Measurements from ENCODE around the gene SRRM3. TPM values are rescaled to one million over a fixed set of nuclear protein-coding genes. Genes with fewer than 3 reads are reported as not detected.

SRRM3 gene
- total and polyA plus RNA-seq, 2 experiments from 2014 or later, result 8.6 to 13.8 TPM

DNA sequence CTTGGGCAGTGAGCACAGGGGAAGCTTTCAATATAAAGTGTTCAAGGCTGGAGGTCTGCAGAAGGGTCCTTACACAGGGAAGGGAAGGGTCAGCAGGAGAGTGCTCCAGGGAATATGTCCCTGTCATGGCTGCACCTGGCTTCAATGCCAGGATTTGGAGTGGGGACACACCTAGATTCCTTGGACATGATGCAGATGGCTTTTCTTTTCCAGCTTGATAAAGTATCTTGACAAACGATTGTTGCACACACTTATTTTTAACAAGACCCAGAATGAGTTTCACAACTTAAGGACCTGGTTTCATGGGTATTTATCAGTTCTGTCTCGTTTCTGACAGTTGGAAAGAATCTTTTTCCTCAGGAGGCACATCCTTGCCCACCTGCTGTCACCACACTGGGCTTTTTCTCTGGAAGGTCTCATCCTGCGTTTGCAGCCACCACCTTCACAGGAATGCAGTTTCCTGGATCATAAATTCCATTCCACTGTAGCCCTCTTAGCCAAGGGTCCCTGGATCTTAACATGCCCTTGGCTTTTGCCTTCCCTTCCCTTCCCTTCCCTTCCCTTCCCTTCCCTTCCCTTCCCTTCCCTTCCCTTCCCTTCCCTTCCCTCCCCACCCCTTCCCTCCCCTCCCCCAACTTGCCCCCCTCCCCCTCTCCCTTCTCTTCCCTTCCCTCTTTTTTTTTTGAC, 21.7 kb downstream of the SRRM3 start:
- H3K79me2 ChIP-seq (replicated peaks; ENCODE audit: insufficient read depth), result no peaks in the 10 kb centered on the region
- Mint-ChIP-seq H3K36me3 (ENCODE audit: low read depth) (no peaks in the 10 kb centered on the region), H3K27ac (no peak overlapping the region), H3K4me3 (no peak overlapping the region), H3K9me3 (no peaks in the 10 kb centered on the region), H3K4me1 (peaks cover 42% of the 10 kb centered on the region), H3K27me3 (ENCODE audit: insufficient read depth, low read depth, poor library complexity) (peaks cover 26% of the 10 kb centered on the region)
- no peak overlapping the region for H3K4me3 ChIP-seq
- TF ChIP-seq, protein P1, sequence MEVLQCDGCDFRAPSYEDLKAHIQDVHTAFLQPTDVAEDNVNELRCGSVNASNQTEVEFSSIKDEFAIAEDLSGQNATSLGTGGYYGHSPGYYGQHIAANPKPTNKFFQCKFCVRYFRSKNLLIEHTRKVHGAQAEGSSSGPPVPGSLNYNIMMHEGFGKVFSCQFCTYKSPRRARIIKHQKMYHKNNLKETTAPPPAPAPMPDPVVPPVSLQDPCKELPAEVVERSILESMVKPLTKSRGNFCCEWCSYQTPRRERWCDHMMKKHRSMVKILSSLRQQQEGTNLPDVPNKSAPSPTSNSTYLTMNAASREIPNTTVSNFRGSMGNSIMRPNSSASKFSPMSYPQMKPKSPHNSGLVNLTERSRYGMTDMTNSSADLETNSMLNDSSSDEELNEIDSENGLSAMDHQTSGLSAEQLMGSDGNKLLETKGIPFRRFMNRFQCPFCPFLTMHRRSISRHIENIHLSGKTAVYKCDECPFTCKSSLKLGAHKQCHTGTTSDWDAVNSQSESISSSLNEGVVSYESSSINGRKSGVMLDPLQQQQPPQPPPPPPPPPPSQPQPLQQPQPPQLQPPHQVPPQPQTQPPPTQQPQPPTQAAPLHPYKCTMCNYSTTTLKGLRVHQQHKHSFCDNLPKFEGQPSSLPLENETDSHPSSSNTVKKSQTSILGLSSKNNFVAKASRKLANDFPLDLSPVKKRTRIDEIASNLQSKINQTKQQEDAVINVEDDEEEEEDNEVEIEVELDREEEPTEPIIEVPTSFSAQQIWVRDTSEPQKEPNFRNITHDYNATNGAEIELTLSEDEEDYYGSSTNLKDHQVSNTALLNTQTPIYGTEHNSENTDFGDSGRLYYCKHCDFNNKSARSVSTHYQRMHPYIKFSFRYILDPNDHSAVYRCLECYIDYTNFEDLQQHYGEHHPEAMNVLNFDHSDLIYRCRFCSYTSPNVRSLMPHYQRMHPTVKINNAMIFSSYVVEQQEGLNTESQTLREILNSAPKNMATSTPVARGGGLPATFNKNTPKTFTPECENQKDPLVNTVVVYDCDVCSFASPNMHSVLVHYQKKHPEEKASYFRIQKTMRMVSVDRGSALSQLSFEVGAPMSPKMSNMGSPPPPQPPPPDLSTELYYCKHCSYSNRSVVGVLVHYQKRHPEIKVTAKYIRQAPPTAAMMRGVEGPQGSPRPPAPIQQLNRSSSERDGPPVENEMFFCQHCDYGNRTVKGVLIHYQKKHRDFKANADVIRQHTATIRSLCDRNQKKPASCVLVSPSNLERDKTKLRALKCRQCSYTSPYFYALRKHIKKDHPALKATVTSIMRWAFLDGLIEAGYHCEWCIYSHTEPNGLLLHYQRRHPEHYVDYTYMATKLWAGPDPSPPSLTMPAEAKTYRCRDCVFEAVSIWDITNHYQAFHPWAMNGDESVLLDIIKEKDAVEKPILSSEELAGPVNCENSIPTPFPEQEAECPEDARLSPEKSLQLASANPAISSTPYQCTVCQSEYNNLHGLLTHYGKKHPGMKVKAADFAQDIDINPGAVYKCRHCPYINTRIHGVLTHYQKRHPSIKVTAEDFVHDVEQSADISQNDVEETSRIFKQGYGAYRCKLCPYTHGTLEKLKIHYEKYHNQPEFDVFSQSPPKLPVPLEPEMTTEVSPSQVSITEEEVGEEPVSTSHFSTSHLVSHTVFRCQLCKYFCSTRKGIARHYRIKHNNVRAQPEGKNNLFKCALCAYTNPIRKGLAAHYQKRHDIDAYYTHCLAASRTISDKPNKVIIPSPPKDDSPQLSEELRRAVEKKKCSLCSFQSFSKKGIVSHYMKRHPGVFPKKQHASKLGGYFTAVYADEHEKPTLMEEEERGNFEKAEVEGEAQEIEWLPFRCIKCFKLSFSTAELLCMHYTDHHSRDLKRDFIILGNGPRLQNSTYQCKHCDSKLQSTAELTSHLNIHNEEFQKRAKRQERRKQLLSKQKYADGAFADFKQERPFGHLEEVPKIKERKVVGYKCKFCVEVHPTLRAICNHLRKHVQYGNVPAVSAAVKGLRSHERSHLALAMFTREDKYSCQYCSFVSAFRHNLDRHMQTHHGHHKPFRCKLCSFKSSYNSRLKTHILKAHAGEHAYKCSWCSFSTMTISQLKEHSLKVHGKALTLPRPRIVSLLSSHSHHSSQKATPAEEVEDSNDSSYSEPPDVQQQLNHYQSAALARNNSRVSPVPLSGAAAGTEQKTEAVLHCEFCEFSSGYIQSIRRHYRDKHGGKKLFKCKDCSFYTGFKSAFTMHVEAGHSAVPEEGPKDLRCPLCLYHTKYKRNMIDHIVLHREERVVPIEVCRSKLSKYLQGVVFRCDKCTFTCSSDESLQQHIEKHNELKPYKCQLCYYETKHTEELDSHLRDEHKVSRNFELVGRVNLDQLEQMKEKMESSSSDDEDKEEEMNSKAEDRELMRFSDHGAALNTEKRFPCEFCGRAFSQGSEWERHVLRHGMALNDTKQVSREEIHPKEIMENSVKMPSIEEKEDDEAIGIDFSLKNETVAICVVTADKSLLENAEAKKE (CRISPR knock-in tag; IDR thresholded peaks at IDR 0.05), result no peak
- TF ChIP-seq POLR2AphosphoS5 (IDR thresholded peaks at IDR 0.05; ENCODE audit: low read depth), result no peak
- TF ChIP-seq EZH2phosphoT487 (IDR thresholded peaks at IDR 0.05; ENCODE audit: unreplicated experiment), result no peak
- no peak for TF ChIP-seq EZH2 (IDR thresholded peaks at IDR 0.05; ENCODE audit: low read depth, unreplicated experiment)
- TF ChIP-seq, protein P2, sequence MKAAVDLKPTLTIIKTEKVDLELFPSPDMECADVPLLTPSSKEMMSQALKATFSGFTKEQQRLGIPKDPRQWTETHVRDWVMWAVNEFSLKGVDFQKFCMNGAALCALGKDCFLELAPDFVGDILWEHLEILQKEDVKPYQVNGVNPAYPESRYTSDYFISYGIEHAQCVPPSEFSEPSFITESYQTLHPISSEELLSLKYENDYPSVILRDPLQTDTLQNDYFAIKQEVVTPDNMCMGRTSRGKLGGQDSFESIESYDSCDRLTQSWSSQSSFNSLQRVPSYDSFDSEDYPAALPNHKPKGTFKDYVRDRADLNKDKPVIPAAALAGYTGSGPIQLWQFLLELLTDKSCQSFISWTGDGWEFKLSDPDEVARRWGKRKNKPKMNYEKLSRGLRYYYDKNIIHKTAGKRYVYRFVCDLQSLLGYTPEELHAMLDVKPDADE (IDR thresholded peaks at IDR 0.05), result no peak
- no peak for ATAC-seq
- no peaks in the 10 kb centered on the region for H3K36me3 ChIP-seq (ENCODE audit: insufficient read depth)
- no peaks in the 10 kb centered on the region for H4K20me1 ChIP-seq (replicated peaks; ENCODE audit: insufficient read depth)
- DNase-seq (ENCODE audit: low spot score), result no peak
- H3F3A ChIP-seq (replicated peaks; ENCODE audit: low read depth), result peaks cover 14% of the 10 kb centered on the region
- peaks cover 40% of the 10 kb centered on the region for H3K4me1 ChIP-seq (ENCODE audit: insufficient read depth)
- no peaks in the 10 kb centered on the region for H3K27me3 ChIP-seq (ENCODE audit: insufficient read depth)
- H2AFZ ChIP-seq, result no peak overlapping the region
- H3K9me2 ChIP-seq (ENCODE audit: insufficient read depth), result no peaks in the 10 kb centered on the region
- H3K27ac ChIP-seq (ENCODE audit: low read depth), result no peak overlapping the region
- H3K4me2 ChIP-seq, result peak overlapping the region; percentile 67

Data from GM23338 (cell line).